Heart left ventricle (tissue), 13 donors: ENCODE measurements around the gene PLD6.

Experiments used
- CTCF ChIP-seq, 12 donors: fragments of 200-600 bp; sonication (generic) in 4 of 12; IDR thresholded peaks; one replicate each; pipeline versions ENCODE4 v1.5.0 to v1.8.0; 2018 to 2022; ENCODE audit warnings: antibody characterized with exemption in 12 of 12, mild to moderate bottlenecking in 5 of 12
- POLR2A ChIP-seq, 2 donors: fragments of 450-650 bp; IDR thresholded peaks; one replicate each; pipeline ENCODE4 v1.6.1; 2017; ENCODE audit warnings: antibody characterized with exemption in 2 of 2, mild to moderate bottlenecking in 2 of 2, moderate library complexity in 2 of 2
- donor health status: ischemic (EF 13 %, LVEDD 7.1; RV severe dilation, severe dysfunction).
- donor health status: DM: no; HTN: yes; CAD: no.
- donor health status: DM: no; HTN: no; CAD: no.
- donor health status: ischemic (EF 25% LVEDD 6.9; RV normal size, moderate dysfunction).
- donor health status: ischemic (EF 25% LVEDD 5.7; RV mildly dilated, moderate dysfunction).
- donor health status: ischemic (EF 35%, LVEDD 5.7; RV mildly dilated, moderate dysfunction).
- donor health status: nonischemic (EF 11% LVEDD 7.7; RV severe dilation, severe dysfunction).
- donor health status: DM: yes; HTN: yes; CAD: no.
- donor health status: PGD.
- donor health status: ischemic (EF 29% LVEDD 5.4; RV normal size, mild dysfunction).
- donor health status: nonischemic (EF 23%, LVEDD 6.1; RV moderate dilation, normal function).

- no peak for TF ChIP-seq CTCF (IDR thresholded peaks at IDR 0.05)
- TF ChIP-seq POLR2A (IDR thresholded peaks at IDR 0.05) = no peak
These were observed 49.1 kb downstream of the PLD6 start for GRCh38 chr17:17157041-17157440.
